ENCODE data around the gene TEX10. TPM values are rescaled to one million over a fixed set of nuclear protein-coding genes. Genes with fewer than 3 reads are reported as not detected.

The TEX10 gene
- total and polyA plus RNA-seq, 2 of the 4 experiments (the other 2 are of a cell fraction): 16.2 to 43.9 TPM

GRCh38 chr9:100290714-100291113, 62.0 kb downstream of the TEX10 start:
- Histone ChIP-seq H4K5ac (ENCODE audit: low read depth, low read length) (no peak overlapping the region), H2BK120ac (ENCODE audit: low read depth, low read length) (no peak overlapping the region), H4K20me1 (ENCODE audit: insufficient read depth, low read length) (peaks cover 5% of the 10 kb centered on the region), H3K79me1 (ENCODE audit: low read depth in 1 of 2, low read length in 2 of 2) (peaks cover 8 to 30% of the 10 kb centered on the region in 2 experiments), H3K4me3 (ENCODE audit: insufficient read depth, low read depth, low read length) (no peak overlapping the region), H2AK9ac (replicated peaks; ENCODE audit: low read depth, low read length, poor library complexity) (no peak overlapping the region), H3K36me3 (ENCODE audit: control insufficient read depth, insufficient read depth, low read length) (peaks cover 33% of the 10 kb centered on the region), H3K14ac (replicated peaks; ENCODE audit: low read depth, low read length) (no peak overlapping the region), H3K23ac (ENCODE audit: low read depth, low read length) (no peak overlapping the region), H3K27ac (ENCODE audit: insufficient read depth, low read length) (no peak overlapping the region), H4K91ac (ENCODE audit: insufficient read depth, low read depth, low read length) (no peak overlapping the region), H3K4ac (ENCODE audit: low read depth, low read length) (no peak overlapping the region), H3K9me1 (ENCODE audit: insufficient read depth, low read length) (peaks cover 13% of the 10 kb centered on the region; the same call in 1 of the 2 replicates), H3K18ac (ENCODE audit: low read depth, low read length) (no peak overlapping the region), H3K9ac (ENCODE audit: low read depth, low read length) (no peak overlapping the region), H2BK15ac (ENCODE audit: low read depth, low read length) (no peak overlapping the region), H3K4me2 (ENCODE audit: low read depth, low read length) (no peak overlapping the region), H3K56ac (ENCODE audit: extremely low read depth, insufficient read depth, low read length) (no peak overlapping the region), H2AFZ (replicated peaks; ENCODE audit: low read length, poor library complexity) (no peak overlapping the region), H2BK5ac (ENCODE audit: low read depth, low read length, poor library complexity, severe bottlenecking) (no peak overlapping the region), H3K9me3 (ENCODE audit: control insufficient read depth, insufficient read depth, low read length) (no peaks in the 10 kb centered on the region), H2AK5ac (ENCODE audit: low read depth, low read length) (no peak overlapping the region), H2BK20ac (ENCODE audit: low read depth, low read length) (no peak overlapping the region), H3K4me1 (ENCODE audit: control insufficient read depth, insufficient read depth, low read length) (no peaks in the 10 kb centered on the region), H4K8ac (ENCODE audit: low read depth in 2 of 2, low read length in 2 of 2) (no peak overlapping the region), H3K27me3 (ENCODE audit: control insufficient read depth, insufficient read depth, low read length) (no peaks in the 10 kb centered on the region)
- dilution Hi-C loops (cut with HindIII; ENCODE audit: low sequenced_read_pairs, unreplicated experiment): no loop called here
- ATAC-seq (ENCODE audit: low read depth) (no peak), DNase-seq (no peak)
- intact Hi-C loops (cut with micrococcal nuclease): loop anchor here (10.0 kb wide), 1 partner anchor 166 kb away; no protein-coding TSS in a partner anchor
- no peak for TF ChIP-seq RFX5 (IDR thresholded peaks at IDR 0.05; ENCODE audit: low read depth, low read length)
- no peak for TF ChIP-seq CHD1 (IDR thresholded peaks at IDR 0.05; ENCODE audit: low read depth, low read length)
- no peak for TF ChIP-seq USF2 (IDR thresholded peaks at IDR 0.05; ENCODE audit: low read depth, low read length)
- TF ChIP-seq POLR2A (IDR thresholded peaks at IDR 0.05; ENCODE audit: low read depth, low read length): no peak
- TF ChIP-seq SMC3 (IDR thresholded peaks at IDR 0.05; ENCODE audit: low read depth, low read length): no peak
- TF ChIP-seq CTCF (conservative IDR thresholded peaks at IDR 0.05; ENCODE audit: low read depth, low read length): no peak
- no peak for TF ChIP-seq RAD21 (IDR thresholded peaks at IDR 0.05; ENCODE audit: low read length)
- no peak for TF ChIP-seq MXI1 (IDR thresholded peaks at IDR 0.05; ENCODE audit: borderline replicate concordance, low read depth, low read length)
- BruUV-seq (replicated peaks): no TSS peak
- in situ Hi-C loops (cut with MboI; ENCODE audit: low sequenced_read_pairs): no loop called here
- ChIA-PET CTCF (no interaction called here), POLR2A (ENCODE audit: unreplicated experiment) (no interaction called here)
- no CpG with 5 or more reads among the region's 4 CpGs for WGBS, 2 experiments (ENCODE audit: extremely low coverage in 2 of 2, insufficient read length in 1 of 2)

Measured in IMR-90 (cell line).